HG03565 (cell line): ENCODE data around the gene KMT2E.
"Not testable (repeated sequence)": the region's sequence is repeated elsewhere in the genome, so short reads cannot be mapped to it uniquely, and the experiment has no call there.

Source experiments
- ATAC-seq: cut with Tn5 transposase; IDR thresholded peaks from one replicate; pipeline ENCODE4 v1.9.1; 2021; ENCODE audit warnings: mild to moderate bottlenecking, moderate library complexity; ENCODE audit not compliant: unreplicated experiment

The KMT2E gene

DNA sequence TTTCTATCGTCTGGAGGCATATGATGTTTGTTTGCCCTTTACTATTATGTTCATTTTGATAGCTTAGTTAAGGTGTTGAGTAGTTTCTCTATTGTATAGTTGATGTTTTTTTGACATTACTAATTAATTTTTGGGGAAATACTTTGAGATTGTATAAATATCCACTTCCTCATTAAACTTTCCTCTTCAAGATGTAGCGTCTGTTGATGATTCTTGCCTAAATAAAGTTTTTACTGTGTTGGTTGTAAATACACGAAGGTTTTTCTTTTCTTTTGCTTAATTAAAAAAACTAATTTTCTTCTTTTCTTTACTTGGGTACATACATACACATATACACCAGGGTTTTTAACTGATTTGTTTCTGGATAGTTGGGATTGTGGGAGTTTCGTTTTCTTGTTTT lies 8.5 kb downstream of the KMT2E start:
- ATAC-seq = no peak

DNA sequence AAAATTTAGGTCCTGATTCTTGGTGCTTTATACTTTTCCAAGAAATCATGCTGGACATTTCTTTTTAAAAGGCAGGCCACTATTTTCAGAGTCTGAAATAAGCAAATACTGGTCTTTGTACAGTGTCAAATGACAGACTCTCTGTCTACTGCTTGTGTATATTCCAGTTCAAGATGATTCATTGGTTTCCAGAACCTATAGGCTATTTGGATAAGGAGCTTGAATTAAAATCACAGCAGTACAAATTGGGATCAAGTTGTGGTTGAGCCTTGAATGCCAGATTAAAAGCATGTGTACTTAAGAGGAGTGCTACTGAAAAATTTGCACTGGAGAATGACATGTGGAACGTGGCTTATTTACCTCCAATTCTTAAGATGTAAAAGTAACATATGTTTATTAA lies 10.7 kb downstream of the KMT2E start:
- ATAC-seq = no peak

DNA sequence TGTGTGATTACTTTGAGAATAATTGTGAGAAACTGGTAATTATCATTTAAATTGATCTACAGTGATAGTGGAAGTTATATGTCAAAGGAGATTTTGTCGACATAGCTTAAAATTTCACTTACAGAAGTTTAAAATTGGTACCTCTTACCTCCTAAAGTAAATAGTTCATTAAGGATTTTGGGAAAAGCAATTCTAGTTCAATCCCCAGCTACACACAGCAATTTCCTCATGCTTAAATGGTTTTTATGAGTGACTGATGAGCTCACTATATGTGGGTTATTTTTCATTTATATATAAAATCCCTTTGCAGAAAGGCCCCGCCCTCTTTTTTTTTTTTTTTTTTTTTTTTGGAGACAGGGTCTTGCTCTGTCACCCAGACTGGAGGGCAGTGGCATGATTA lies 12.7 kb downstream of the KMT2E start:
- no peak for ATAC-seq

DNA sequence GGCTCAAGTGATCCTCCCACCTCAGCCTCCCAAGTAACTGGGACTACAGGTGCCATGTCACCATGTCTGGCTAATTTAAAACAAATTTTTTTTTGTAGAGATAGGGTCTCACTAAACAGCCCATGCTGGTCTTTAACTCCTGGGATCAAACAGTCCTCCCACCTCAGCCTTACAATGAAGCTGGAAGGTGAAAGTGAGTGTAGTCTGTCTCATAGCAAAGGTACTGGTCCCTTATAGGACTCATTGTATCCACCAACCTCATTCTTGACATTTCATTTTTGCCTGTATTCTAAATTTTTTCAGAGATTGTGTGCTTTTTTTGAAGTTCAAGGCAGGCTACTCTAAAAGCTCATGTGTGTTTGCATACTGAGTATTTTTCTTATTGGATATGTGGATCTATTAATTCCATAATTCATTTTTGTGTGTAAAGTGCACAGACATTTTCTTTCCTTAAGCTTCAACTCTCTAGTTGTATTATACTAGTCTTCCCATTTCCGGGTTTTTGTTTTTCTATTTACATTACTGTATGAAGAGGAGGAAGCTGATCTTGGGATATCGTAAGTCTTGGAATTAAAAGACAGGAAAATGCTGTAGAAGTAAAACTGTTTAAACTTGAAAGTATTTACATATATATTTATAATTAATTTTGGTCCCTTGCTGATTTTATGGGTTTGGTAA lies 13.3 kb downstream of the KMT2E start:
- no peak for ATAC-seq

DNA sequence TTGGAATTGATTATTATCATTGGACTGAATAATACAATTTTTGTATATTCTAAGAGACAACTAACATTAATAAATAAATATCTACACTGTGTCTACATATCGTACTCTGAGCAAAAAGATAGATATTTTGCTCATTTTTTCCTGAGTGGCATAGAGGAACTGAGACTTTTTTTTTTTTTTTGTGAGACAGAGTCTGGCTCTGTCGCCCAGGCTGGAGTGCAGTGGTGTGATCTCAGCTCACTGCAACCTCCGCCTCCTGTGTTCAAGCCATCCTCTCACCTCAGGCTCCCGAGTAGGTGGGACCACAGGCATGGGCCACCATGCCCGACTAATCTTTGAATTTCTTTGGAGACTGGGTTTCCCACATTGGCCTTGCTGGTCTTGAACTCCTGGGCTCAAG lies 14.0 kb downstream of the KMT2E start:
- ATAC-seq = peak; percentile 47

DNA sequence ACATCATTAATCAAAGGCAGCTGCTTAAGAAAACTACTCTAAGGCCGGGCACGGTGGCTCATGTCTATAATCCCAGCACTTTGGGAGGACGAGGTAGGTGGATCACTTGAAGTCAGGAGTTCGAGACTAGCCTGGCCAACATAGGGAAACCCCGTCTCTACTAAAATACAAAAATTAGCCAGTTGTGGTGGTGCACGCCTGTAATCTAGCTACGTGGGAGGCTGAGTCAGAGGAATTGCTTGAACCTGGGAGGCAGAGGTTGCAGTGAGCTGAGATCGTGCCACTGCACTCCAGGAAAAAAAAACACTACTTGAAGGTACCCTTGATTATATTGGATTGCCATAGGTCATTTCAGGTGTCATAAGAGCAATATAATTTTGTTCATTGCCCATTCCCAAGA lies 14.9 kb downstream of the KMT2E start:
- ATAC-seq = not testable (repeated sequence)

DNA sequence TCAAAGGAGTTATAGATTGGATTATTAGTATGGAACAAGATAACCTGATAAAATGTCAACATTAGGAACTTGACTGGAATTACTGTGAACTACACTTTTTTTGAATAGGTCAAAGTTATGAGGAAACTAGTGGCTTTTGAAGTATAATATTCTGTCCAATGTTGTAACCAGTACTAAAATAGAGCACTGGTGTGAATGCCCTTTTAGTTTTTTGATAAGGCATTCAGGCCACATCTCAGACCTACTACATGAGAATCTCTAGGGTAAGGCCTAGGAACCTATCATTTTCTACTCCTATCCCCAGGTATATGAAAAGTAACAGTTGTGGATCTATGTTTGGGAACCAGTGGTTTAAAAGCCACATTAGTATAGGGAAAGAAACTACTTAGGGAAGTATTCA lies 16.4 kb downstream of the KMT2E start:
- ATAC-seq = no peak

DNA sequence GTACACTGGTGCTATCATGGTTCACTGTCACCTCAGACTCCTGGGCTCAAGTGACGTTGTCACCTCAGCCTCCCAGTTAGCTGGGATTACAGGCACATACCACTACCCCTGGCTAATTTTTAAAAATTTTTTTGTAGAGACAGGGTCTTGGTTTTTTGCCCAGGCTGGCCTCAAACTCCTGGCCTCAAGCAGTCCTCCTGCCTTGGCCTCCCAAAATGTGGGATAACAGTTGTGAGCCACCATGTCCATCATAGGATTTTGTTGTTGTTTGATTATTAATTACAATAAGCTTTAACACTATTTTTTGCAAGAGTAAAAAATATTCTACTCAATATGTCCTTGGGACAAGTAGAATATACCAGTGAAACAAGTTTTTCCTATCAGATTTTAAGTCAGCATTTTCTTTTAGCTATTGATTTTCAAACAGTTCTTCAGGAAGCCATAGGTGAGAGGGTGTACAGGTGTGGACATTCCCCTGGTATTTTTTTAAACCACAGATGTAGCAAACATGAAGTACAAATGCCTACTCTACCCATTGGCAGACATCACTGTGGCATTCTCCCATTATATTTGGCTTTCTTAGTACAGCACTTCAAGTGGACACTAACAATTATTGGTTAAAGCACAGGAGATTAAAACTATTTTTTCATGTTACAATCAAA lies 18.7 kb downstream of the KMT2E start:
- ATAC-seq = no peak

DNA sequence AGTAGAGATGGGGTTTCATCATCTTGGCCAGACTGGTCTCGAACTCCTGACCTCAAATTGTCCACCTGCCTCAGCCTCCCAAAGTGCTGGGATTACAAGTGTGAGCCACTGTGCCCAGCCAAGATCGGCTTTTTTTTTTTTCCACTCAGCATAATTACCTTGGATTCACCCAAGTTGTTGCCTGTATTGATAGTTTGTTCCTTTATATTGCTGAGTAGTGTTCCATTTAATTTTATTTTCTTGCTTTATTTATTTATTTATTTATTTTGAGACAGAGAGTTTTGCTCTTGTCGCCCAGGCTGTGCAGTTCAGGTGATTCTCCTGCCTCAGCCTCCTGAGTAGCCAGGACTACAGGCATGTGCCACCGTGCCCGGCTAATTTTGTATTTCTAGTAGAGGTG lies 21.3 kb downstream of the KMT2E start:
- ATAC-seq = no peak

DNA sequence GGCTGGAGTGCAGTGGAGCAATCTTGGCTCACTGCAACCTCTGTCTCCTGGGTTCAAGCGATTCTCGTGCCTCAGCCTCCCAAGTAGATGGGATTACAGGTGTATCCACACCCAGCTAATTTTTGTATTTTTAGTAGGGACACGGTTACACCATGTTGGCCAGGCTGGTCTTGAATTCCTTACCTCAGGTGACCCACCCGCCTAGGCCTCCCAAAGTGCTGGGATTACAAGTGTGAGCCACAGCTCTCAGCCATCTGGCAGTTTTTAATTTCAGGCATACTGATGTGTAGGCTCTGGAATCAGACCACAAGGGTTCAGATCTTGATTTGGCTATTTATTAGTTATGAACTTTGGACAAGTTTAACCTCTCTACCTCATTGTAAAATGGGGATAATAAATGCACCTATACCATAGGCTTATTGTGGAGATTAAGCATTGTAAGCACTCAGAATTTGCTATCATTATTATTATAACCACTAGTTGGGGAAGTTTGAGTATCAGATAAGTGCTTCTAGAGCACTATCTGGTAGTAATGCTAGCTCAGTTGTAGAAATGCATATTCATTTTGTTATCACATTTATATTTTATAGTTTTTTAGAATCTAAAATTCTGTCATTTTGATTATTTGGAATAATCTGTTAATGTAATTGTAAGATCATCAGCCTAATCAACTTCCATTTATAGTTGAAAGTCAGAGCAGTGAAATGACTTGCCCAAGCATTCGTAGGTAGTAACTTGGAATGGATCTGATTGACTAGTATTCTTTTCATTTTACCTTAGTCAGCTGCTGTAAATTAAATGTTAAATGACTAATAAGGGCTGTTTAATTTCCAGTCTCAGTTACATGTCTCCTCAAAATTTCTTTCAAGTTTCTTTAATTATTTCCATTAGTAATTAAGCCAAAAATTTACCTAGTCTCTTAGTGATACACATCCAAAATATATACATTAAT lies 22.5 kb downstream of the KMT2E start:
- ATAC-seq = no peak

DNA sequence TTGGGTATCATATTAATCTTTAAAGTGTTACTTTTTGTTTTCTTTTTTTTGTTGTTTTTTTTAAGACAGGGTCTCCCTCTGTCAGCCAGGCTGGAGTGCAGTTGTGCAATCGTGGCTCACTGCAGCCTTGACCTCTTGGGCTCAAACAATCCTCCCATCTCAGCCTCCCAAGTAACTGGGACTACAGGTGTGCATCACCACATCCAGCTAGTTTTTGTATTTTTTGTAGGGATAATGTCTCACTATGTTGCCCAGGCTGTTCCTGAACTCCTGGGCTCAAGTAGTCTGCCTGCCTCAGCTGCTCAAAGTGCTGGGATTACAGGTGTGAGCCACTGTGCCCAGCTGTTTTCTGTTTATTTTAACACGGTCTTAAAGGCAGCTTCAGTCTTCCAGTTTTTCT lies 23.3 kb downstream of the KMT2E start:
- ATAC-seq = no peak

DNA sequence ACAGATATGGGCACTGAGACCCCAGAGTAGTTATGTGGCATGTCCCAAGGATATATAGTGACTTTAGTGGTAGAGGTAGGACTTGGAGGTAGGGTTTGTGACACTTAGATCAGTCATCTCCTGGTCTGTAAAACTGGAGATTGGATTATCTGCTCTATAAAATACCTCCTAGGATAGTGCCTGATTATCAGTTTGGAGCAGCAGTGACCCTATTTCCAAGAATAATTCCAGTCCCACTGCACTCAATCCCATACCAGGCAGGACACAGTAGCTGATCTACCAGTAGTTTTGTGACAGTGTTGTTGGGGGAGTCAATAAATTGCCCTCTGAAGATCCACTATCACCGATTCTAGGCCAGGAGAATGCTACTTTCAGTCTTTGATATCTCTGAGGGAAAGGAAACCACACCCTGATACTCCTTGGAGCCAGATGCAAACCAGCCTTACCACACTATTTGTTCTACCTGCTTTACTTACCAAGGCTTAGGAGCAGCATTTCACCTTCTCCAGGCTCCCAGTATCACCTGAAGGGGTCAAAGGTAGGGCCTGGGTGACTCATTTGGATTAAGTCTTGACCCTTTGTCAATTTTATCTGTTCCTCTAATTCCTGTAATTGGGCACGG lies 30.6 kb downstream of the KMT2E start:
- ATAC-seq = no peak

DNA sequence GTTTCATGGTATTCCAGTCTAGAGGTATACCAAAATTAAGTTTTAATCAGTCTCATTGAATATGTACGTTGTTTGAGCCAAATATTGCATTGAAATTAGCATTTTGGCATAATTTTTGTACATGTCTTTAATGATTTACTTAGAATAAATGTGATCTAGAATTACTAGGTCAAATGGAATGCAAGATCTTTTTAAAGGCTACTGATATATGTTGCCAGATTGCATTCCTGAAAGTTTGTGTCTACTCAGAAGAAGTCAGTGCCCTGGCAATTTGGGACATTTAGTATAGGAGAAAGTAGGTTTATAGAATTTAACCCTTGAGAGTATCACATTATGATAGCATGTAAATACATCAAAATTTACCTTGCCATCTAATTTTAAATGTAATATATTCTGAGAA lies 32.4 kb downstream of the KMT2E start:
- no peak for ATAC-seq

DNA sequence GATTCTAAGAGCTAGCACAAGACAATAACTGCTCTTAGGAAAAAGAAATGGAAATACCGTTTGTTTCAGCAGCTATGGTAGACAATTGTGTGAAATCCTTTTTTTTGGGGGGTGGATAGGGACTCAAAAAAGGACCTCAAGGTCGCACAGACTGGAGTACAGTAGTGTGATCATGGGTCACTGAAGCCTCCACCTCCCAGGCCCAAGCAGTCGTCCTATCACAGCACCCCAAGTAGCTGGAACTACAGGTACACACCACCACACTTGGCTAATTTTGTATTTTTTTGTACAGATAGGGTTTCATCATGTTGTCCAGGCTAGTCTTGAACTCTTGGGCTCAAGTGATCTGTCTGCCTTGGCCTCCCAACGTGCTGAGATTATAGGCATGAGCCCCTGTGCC lies 33.9 kb downstream of the KMT2E start:
- ATAC-seq = no peak

DNA sequence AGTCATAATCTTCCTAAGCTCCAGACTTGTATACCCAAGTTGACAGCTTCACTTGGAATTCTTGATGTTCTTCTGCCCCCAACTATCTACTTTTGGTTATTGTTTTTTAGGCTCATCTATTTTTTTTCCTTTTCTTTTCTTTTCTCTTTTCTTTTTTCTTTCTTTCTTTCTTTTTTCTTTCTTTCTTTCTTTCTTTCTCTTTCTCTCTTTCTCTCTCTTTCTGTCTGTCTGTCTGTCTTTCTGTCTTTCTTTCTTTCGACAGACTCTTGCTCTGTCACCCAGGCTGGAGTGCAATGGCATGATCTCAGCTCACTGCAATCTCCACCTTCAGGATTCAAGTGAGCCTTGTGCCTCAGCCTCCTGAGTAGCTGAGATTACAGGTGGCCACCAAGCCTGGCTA lies 36.5 kb downstream of the KMT2E start:
- ATAC-seq = no peak

DNA sequence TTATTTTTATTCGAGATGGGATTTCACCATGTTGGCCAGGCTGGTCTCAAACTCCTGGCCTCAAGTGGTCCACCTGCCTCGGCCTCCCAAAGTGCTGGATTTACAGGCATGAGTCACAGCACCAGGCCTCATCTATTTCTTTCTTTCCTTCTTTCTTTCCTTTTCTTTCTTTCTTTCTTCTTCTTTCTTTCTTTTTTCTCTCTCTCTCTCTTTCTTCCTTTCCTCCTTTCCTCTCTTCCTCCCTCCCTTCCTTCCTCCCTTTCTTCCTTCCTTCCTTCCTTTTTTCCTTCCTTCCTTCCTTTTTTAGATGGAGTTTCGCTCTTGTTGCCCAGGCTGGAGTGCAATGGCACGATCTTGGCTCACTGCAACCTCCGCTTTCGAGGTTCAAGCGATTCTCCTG lies 36.9 kb downstream of the KMT2E start:
- ATAC-seq = not testable (repeated sequence)

DNA sequence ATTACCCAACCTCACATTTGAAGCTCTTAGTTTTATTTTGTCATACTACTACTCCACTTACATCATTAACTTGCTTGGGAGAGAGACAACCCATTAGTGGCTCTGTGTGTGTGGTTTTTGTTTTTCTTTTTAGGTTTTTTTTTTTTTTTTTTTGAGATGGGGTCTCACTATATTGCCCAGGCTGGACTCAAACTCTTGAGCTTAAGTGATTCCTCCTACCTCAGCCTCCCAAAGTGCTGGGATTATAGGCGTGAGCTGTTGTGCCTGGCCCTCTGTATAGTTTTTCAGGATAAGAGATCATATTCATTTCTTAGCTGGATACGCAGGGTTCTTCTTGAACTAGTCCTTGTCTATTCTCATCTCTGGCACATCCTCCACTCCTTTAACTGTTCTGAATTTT lies 41.1 kb downstream of the KMT2E start:
- ATAC-seq = no peak

DNA sequence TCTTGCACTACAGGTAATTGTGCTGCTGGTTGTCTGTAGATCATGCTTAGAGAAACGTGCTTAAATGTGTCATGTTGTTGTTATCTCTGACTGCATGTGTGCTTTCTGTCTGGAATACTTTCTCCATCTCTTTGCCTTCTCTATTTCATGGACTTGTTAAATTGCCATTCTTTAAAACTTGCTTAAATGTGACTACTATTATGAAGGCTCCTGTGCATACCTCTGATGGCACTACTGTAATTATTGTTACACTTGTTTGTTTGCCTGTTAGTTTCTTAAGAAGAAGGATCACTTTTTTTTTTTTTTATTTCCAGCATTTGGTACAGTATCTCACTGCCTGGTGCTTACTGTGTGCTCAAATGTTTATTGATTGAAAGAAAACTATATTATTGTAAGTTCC lies 41.6 kb downstream of the KMT2E start:
- no peak for ATAC-seq

DNA sequence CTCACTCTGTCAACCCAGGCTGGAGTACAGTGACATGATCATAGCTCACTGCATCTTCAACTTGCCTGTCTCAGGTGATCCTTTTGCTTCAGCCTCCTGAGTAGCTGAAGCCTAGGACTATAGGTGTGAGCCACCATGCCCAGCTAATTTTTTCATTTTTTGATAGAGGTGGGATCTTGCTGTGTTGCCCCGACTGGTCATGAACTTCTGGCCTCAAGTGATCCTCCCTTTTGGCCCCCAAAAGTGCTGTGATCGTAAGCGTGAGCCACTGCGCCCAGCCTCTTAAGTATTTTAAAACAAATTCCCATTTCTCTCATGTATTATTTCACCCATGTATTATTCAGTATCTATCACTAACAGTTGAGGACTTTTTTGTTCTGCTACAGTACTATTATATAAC lies 43.5 kb downstream of the KMT2E start:
- no peak for ATAC-seq

DNA sequence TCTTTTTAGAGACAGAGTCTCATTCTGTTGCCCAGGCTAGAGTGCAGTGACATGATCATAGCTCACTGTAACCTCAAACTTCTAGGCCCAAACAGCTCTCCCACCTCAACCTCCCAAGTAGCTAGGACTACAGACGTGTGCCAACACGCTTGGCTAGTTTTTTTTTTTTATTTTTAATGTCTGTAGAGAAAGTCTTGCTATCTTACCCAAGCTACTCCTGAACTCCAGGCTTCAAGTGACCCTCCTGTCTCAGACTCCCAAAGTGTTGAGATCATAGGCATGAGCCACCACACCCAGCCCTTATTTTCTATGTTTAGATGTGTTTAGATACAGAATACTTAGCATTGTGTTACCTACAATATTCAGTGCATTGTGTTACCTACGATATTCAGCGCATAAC lies 46.4 kb downstream of the KMT2E start:
- ATAC-seq = no peak

DNA sequence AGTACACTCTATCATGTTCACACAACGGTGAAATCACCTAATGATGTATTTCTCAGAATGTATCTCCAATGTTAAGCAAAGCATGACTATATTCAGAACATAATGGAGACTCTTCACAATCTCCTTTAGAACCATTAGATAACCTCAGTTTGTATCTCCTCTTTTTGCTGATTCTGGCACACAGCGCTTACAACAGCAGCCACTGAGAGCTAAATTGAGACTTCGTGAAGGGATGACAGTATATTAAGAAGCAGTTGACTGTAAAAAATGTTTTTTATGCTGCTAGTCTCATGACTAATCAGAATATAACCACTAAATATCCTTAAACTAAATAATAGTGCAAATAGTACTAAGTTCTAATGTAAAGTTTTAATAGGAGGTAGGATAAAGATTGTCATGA lies 46.9 kb downstream of the KMT2E start:
- ATAC-seq = no peak
